IPS-18c (cell line): Measurements from ENCODE around the gene FBXW12.
A peak's percentile ranks its signal among the peaks of the same experiment; 100 is the strongest.

Experiments used
- H3K4me3 ChIP-seq: 2 replicates; pipeline ENCODE4 v1.7.0; 2013; ENCODE audit warnings: low read depth, mild to moderate bottlenecking, low read length, moderate library complexity; ENCODE audit not compliant: insufficient read depth
- H3K9me3 ChIP-seq: one replicate; pipeline ENCODE4 v1.6.1; 2013; ENCODE audit warnings: mild to moderate bottlenecking, low read length, moderate library complexity; ENCODE audit not compliant: control insufficient read depth, insufficient read depth

The FBXW12 gene

GRCh38 chr3:48426944-48427629 is 55.1 kb downstream of the FBXW12 start:
- no peaks in the 10 kb centered on the region for H3K9me3 ChIP-seq
- H3K4me3 ChIP-seq = 0 out of 2 replicates have a peak overlapping the region, but pooled peaks have one; percentile 9

- peak overlapping the region; percentile 80; the same call in 1 of the 2 replicates for H3K4me3 ChIP-seq
- no peaks in the 10 kb centered on the region for H3K9me3 ChIP-seq
Observed at GRCh38 chr3:48427630-48427962, 55.6 kb downstream of the FBXW12 start.

- Histone ChIP-seq H3K4me3 (peak overlapping the region; percentile 80), H3K9me3 (no peaks in the 10 kb centered on the region)
Observed at GRCh38 chr3:48428088-48428571, 56.1 kb downstream of the FBXW12 start.

GRCh38 chr3:48428572-48429316 is 56.7 kb downstream of the FBXW12 start:
- Histone ChIP-seq H3K4me3 (peak overlapping the region; percentile 80), H3K9me3 (no peaks in the 10 kb centered on the region)

- peak overlapping the region; percentile 80 for H3K4me3 ChIP-seq
Observed at GRCh38 chr3:48429317-48429959, 57.4 kb downstream of the FBXW12 start.

GRCh38 chr3:48429960-48430707 is 58.1 kb downstream of the FBXW12 start, which contains the start of gene PLXNB1:
Gene PLXNB1 (minus strand): TSS chr3:48430086. CDS start chr3:48424611, 5,475 bp downstream.
- H3K9me3 ChIP-seq = no peaks in the 10 kb centered on the region
- H3K4me3 ChIP-seq = peak within 1 kb of the TSS; percentile 80

More at GRCh38 chr3:48429317-48429959, 57.4 kb downstream of the FBXW12 start:
- no peaks in the 10 kb centered on the region for H3K9me3 ChIP-seq

GRCh38 chr3:48430708-48431101 is 58.7 kb downstream of the FBXW12 start:
- no peaks in the 10 kb centered on the region for H3K9me3 ChIP-seq
- H3K4me3 ChIP-seq = peak overlapping the region; percentile 80

GRCh38 chr3:48431224-48432029 is 59.4 kb downstream of the FBXW12 start:
- Histone ChIP-seq H3K4me3 (no peak overlapping the region), H3K9me3 (no peaks in the 10 kb centered on the region)

GRCh38 chr3:48432411-48433371 is 60.7 kb downstream of the FBXW12 start:
- H3K9me3 ChIP-seq = no peaks in the 10 kb centered on the region
- no peak overlapping the region for H3K4me3 ChIP-seq

GRCh38 chr3:48433472-48434118 is 61.6 kb downstream of the FBXW12 start:
- Histone ChIP-seq H3K9me3 (no peaks in the 10 kb centered on the region), H3K4me3 (no peak overlapping the region)

- Histone ChIP-seq H3K9me3 (no peaks in the 10 kb centered on the region), H3K4me3 (no peak overlapping the region)
Observed at GRCh38 chr3:48434591-48435222, 62.7 kb downstream of the FBXW12 start.

- Histone ChIP-seq H3K4me3 (no peak overlapping the region), H3K9me3 (no peaks in the 10 kb centered on the region)
Observed at GRCh38 chr3:48435223-48435595, 63.2 kb downstream of the FBXW12 start.

- H3K4me3 ChIP-seq = no peak overlapping the region
- no peaks in the 10 kb centered on the region for H3K9me3 ChIP-seq
Observed at GRCh38 chr3:48435774-48436476, 63.9 kb downstream of the FBXW12 start.

GRCh38 chr3:48436477-48436787 is 64.4 kb downstream of the FBXW12 start:
- H3K9me3 ChIP-seq = no peaks in the 10 kb centered on the region

More at GRCh38 chr3:48436477-48436787, 64.4 kb downstream of the FBXW12 start:
- H3K4me3 ChIP-seq = no peak overlapping the region
